SHP77 (cell line): ENCODE data around the gene TRAF2.

Source experiments
- DNase-seq, 2 experiments: peaks; one replicate each; lab custom pipeline; 2025; lab: John Stamatoyannopoulos, UW

The TRAF2 gene

GRCh38 chr9:136937186-136938001, 51.1 kb downstream of the TRAF2 start:
- DNase-seq, result no peak

- DNase-seq, result no peak
Measured at GRCh38 chr9:136939431-136939995, 53.2 kb downstream of the TRAF2 start.

- no peak for DNase-seq
Measured at GRCh38 chr9:136939996-136940525, 53.7 kb downstream of the TRAF2 start.

GRCh38 chr9:136940526-136941230, 54.4 kb downstream of the TRAF2 start:
- DNase-seq, result no peak

- DNase-seq, result no peak
Measured at GRCh38 chr9:136941231-136942111, 55.2 kb downstream of the TRAF2 start.

- DNase-seq, result no peak
Measured at GRCh38 chr9:136942112-136942880, 56.0 kb downstream of the TRAF2 start.

GRCh38 chr9:136942881-136943230, 56.5 kb downstream of the TRAF2 start:
- DNase-seq, result no peak

- DNase-seq, result peak in 1 of 2 experiments; percentile 25
Measured at GRCh38 chr9:136943291-136944211, 57.2 kb downstream of the TRAF2 start.

GRCh38 chr9:136944212-136944518, 57.8 kb downstream of the TRAF2 start:
- DNase-seq, result peak in 1 of 2 experiments; percentile 69

- peak; percentile 91 to 92 for DNase-seq
Measured at GRCh38 chr9:136944519-136945332, 58.4 kb downstream of the TRAF2 start, which contains the start of the genes C8G and FBXW5. Gene C8G, plus strand, starts transcription at chr9:136945243. Its CDS starts 78 bp downstream, at chr9:136945321. Gene FBXW5, minus strand, starts transcription at chr9:136944738. Its CDS starts 655 bp downstream, at chr9:136944083.

- DNase-seq, result no peak
Measured at GRCh38 chr9:136945333-136946227, 59.3 kb downstream of the TRAF2 start.

- no peak for DNase-seq
Measured at GRCh38 chr9:136946228-136947027, 60.1 kb downstream of the TRAF2 start.

GRCh38 chr9:136947028-136947891, 60.9 kb downstream of the TRAF2 start:
- DNase-seq, result no peak

GRCh38 chr9:136947955-136948510, 61.7 kb downstream of the TRAF2 start:
- DNase-seq, result peak; percentile 35 to 41

- DNase-seq, result peak in 1 of 2 experiments; percentile 63
Measured at GRCh38 chr9:136949239-136949816, 63.0 kb downstream of the TRAF2 start.
